ENCODE results near the gene NSRP1. TPM values are rescaled to one million over a fixed set of nuclear protein-coding genes. Genes with fewer than 3 reads are reported as not detected.
A peak's percentile ranks its signal among the peaks of the same experiment; 100 is the strongest.
"Not testable (repeated sequence)": the region's sequence is repeated elsewhere in the genome, so short reads cannot be mapped to it uniquely, and the experiment has no call there.

Gene NSRP1
- total and polyA plus RNA-seq, 3 experiments from 2014 or later = 26.8 to 38.4 (median 27.9) TPM

GRCh38 chr17:30087431-30087830 is 29.2 kb upstream of the NSRP1 start:
- H3K27ac ChIP-seq (ENCODE audit: low read depth, low read length); POLR2A ChIA-PET; H3K27ac Mint-ChIP-seq; H3K36me3 Mint-ChIP-seq; H3K4me3 Mint-ChIP-seq; H3K4me3 ChIP-seq (ENCODE audit: low read length); H3K36me3 ChIP-seq (ENCODE audit: insufficient read depth, low read length); H3K4me1 Mint-ChIP-seq; DNase-seq; H3K27me3 ChIP-seq (ENCODE audit: insufficient read depth, low read length, poor library complexity, severe bottlenecking); CTCF ChIA-PET; H3K9me3 Mint-ChIP-seq; H3K9me3 ChIP-seq (ENCODE audit: low read length); H3K4me1 ChIP-seq (ENCODE audit: insufficient read depth, low read length): not testable (repeated sequence)
- H3K27me3 Mint-ChIP-seq = peaks cover 16 to 38% of the 10 kb centered on the region in 2 donors

- peaks cover 6 to 9% (median 6%) of the 10 kb centered on the region in 3 donors for H3K4me1 Mint-ChIP-seq
- no peaks in the 10 kb centered on the region for H3K27me3 ChIP-seq (ENCODE audit: insufficient read depth, low read length, poor library complexity, severe bottlenecking)
- POLR2A ChIA-PET = no interaction called here
- H3K27ac Mint-ChIP-seq = no peak overlapping the region
- no peaks in the 10 kb centered on the region for H3K36me3 ChIP-seq (ENCODE audit: insufficient read depth, low read length)
- CTCF ChIA-PET = no interaction called here
- no peak overlapping the region for H3K4me3 ChIP-seq (ENCODE audit: low read length)
- H3K27me3 Mint-ChIP-seq = peaks cover 17 to 45% of the 10 kb centered on the region in 2 donors
- H3K9me3 Mint-ChIP-seq = peaks cover 0 to 2% (median 0%) of the 10 kb centered on the region in 5 donors
- no peak for DNase-seq
- no peaks in the 10 kb centered on the region for H3K36me3 Mint-ChIP-seq
- peaks cover 7% of the 10 kb centered on the region for H3K4me1 ChIP-seq (ENCODE audit: insufficient read depth, low read length)
- H3K4me3 Mint-ChIP-seq = no peak overlapping the region
- no peaks in the 10 kb centered on the region for H3K9me3 ChIP-seq (ENCODE audit: low read length)
- no peak overlapping the region for H3K27ac ChIP-seq (ENCODE audit: low read depth, low read length)
Observed at GRCh38 chr17:30091121-30091670, 25.4 kb upstream of the NSRP1 start.

DNA sequence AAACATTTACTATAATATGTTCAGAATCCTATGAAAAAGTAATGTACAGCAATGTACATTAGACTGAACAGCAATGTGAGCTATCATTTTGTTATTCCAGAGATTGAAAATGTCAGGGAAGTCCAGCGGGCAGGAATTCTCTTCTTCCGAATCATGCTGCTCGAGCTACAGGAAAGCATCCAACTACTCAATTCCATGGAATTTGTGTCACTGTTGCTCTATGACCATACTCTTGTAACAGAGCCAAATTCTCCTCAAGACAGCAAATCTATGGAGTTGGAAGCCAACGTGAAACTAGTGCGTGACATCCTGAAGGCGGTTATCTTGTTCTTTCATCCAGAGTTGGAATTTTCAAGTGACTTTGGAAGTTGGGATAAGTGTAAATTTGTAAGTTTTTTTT is 24.8 kb upstream of the NSRP1 start:
- H3K36me3 Mint-ChIP-seq = no peaks in the 10 kb centered on the region
- H3K27me3 Mint-ChIP-seq = peaks cover 17 to 40% of the 10 kb centered on the region in 2 donors
- no peak overlapping the region for H3K4me3 Mint-ChIP-seq

DNA sequence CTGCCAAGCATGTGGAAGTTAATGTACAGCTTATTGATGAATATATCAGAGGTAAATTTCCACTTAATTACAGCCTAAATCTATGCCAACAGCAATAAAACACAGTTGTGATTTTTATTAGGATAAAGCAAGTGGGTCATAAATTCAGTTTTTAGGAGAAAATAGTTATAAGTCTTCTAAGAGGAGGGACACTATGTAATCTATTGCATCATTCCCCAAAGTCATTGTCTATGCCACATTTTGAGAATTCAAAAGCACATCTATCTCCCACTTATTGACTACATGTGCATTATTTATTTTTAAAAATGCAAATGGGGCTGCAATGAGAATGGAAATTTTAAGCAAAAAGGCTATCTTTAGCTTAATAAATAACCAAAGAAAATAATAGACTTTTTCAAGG is 23.7 kb upstream of the NSRP1 start:
- Mint-ChIP-seq H3K27me3 (peaks cover 14 to 37% of the 10 kb centered on the region in 2 donors), H3K4me1 (peaks cover 6 to 9% (median 6%) of the 10 kb centered on the region in 3 donors), H3K4me3 (no peak overlapping the region), H3K27ac (no peak overlapping the region), H3K9me3 (no peaks in the 10 kb centered on the region), H3K36me3 (no peaks in the 10 kb centered on the region)
- Histone ChIP-seq H3K27ac (ENCODE audit: low read depth, low read length) (no peak overlapping the region), H3K4me1 (ENCODE audit: insufficient read depth, low read length) (peaks cover 7% of the 10 kb centered on the region), H3K36me3 (ENCODE audit: insufficient read depth, low read length) (no peaks in the 10 kb centered on the region), H3K27me3 (ENCODE audit: insufficient read depth, low read length, poor library complexity, severe bottlenecking) (no peaks in the 10 kb centered on the region), H3K4me3 (ENCODE audit: low read length) (no peak overlapping the region), H3K9me3 (ENCODE audit: low read length) (no peaks in the 10 kb centered on the region)
- CTCF ChIA-PET = interaction anchor here (0.6 to 4.1 kb wide), 15 partner anchors 9 to 454 kb away, joined by 3 to 39 read pairs (median 3); partner anchors contain the start of gene SSH2
- DNase-seq = no peak
- POLR2A ChIA-PET = no interaction called here

More for the DNA sequence above, 24.8 kb upstream of the NSRP1 start:
- peaks cover 7% of the 10 kb centered on the region for H3K4me1 ChIP-seq (ENCODE audit: insufficient read depth, low read length)
- peaks cover 0 to 2% (median 0%) of the 10 kb centered on the region in 5 donors for H3K9me3 Mint-ChIP-seq
- H3K36me3 ChIP-seq (ENCODE audit: insufficient read depth, low read length) = no peaks in the 10 kb centered on the region
- no peaks in the 10 kb centered on the region for H3K27me3 ChIP-seq (ENCODE audit: insufficient read depth, low read length, poor library complexity, severe bottlenecking)
- H3K4me1 Mint-ChIP-seq = peaks cover 6 to 9% (median 6%) of the 10 kb centered on the region in 3 donors
- ChIA-PET POLR2A (no interaction called here), CTCF (no interaction called here)
- H3K27ac ChIP-seq (ENCODE audit: low read depth, low read length) = no peak overlapping the region
- DNase-seq = no peak
- no peaks in the 10 kb centered on the region for H3K9me3 ChIP-seq (ENCODE audit: low read length)
- H3K4me3 ChIP-seq (ENCODE audit: low read length) = no peak overlapping the region
- no peak overlapping the region for H3K27ac Mint-ChIP-seq

- Histone ChIP-seq H3K27ac (ENCODE audit: low read depth, low read length) (no peak overlapping the region), H3K27me3 (ENCODE audit: insufficient read depth, low read length, poor library complexity, severe bottlenecking) (no peaks in the 10 kb centered on the region), H3K36me3 (ENCODE audit: insufficient read depth, low read length) (no peaks in the 10 kb centered on the region), H3K9me3 (ENCODE audit: low read length) (no peaks in the 10 kb centered on the region), H3K4me1 (ENCODE audit: insufficient read depth, low read length) (peaks cover 7% of the 10 kb centered on the region), H3K4me3 (ENCODE audit: low read length) (no peak overlapping the region)
- Mint-ChIP-seq H3K27me3 (peaks cover 14 to 39% of the 10 kb centered on the region in 2 donors), H3K27ac (no peak overlapping the region), H3K9me3 (no peaks in the 10 kb centered on the region), H3K36me3 (peaks cover 0 to under 1% (median 0%) of the 10 kb centered on the region in 3 donors), H3K4me1 (peaks cover 6 to 9% (median 6%) of the 10 kb centered on the region in 3 donors), H3K4me3 (peak overlapping the region in 1 of 7 donors; percentile 1)
- POLR2A ChIA-PET = no interaction called here
- CTCF ChIA-PET = interaction anchor here (0.6 to 4.1 kb wide), 18 partner anchors 10 to 454 kb away, joined by 3 to 39 read pairs (median 3); partner anchors contain the start of gene SSH2
- DNase-seq = peak; percentile 8 to 53 (median 42)
Observed at GRCh38 chr17:30093463-30094147, 23.0 kb upstream of the NSRP1 start.

DNA sequence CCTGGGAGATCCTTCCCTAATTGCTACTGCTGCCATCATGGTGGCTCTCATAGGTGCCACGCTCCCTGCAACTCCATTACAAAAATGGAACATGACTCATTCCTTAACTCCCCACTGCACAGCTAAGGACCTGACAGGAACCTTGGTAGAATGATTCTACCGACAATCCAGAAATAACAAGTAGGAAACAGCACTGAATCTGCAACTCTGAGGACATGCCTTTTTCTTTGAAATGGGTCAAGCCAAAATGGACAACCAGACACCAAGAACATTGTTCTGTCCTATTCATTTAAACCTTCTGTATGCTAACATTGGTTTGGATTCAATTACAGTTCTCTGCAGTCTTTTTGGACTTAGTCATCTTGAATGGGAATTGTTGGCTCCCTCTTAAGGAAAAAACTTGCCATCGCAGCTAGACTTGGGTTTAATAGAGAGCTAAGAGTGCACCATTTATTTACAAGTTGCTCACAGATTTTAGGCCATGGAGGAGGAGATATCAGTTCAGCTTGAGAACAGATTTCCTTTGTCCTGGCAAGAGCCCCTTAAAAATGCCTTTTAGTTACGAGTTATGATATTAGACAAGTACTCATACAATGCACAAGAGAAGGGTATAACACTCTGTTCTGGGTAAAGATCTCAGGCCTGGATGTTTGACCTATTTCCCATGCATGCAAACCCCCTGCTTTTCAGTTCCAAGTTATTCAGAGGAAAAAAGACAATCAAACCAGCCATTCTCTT is 20.9 kb upstream of the NSRP1 start:
- Mint-ChIP-seq H3K27me3 (peaks cover 6 to 27% of the 10 kb centered on the region in 2 donors), H3K4me1 (peaks cover 6 to 9% (median 6%) of the 10 kb centered on the region in 3 donors), H3K27ac (peak overlapping the region in 1 of 8 donors; percentile 9), H3K36me3 (peaks cover 0 to 3% (median 0%) of the 10 kb centered on the region in 3 donors), H3K4me3 (no peak overlapping the region), H3K9me3 (no peaks in the 10 kb centered on the region)
- no peaks in the 10 kb centered on the region for H3K36me3 ChIP-seq (ENCODE audit: insufficient read depth, low read length)
- ChIA-PET CTCF (interaction anchor here (0.8 to 4.1 kb wide), 3 partner anchors 9 to 244 kb away, joined by 3 to 39 read pairs (median 6); no protein-coding TSS in a partner anchor), POLR2A (no interaction called here)
- DNase-seq = no peak
- H3K4me3 ChIP-seq (ENCODE audit: low read length) = no peak overlapping the region
- peaks cover 7% of the 10 kb centered on the region for H3K4me1 ChIP-seq (ENCODE audit: insufficient read depth, low read length)
- no peaks in the 10 kb centered on the region for H3K27me3 ChIP-seq (ENCODE audit: insufficient read depth, low read length, poor library complexity, severe bottlenecking)
- no peaks in the 10 kb centered on the region for H3K9me3 ChIP-seq (ENCODE audit: low read length)
- no peak overlapping the region for H3K27ac ChIP-seq (ENCODE audit: low read depth, low read length)

DNA sequence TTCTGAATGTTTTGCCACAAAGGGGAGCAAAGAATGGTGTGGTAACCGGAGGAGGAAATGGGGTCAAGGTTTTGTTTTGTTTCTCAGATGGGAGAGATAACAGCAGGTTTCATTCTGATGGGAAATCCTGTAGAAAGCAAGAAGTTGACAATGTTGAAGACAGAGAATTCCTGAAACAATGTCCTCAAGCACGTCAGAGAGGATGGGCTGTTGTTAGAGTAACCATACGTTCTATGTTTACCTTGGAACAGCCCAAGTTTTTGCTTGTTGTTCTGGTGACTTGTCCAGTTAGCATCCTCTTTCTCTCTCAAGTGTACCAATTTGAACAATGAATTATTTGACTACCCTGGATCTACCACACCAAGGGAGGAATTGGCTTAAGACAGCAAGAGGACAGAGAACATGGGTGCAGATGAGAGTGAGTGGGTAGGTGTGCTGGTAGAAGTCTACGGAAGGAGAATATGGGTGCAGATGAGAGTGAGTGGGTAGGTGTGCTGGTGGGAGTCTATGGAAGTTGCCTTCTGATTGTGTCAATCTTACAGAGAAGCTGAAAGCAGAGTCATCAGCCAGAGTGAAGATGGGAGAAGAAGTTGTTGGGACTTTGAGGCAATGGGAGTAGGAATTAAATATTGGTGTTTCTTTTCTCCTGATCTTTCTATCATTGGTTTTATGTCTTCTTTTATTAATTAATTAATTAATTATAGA is 14.8 kb upstream of the NSRP1 start:
- ChIA-PET CTCF (interaction anchor here (1.9 kb wide), 1 partner anchor 23 kb away, joined by 5 read pairs; no protein-coding TSS in a partner anchor), POLR2A (no interaction called here)
- no peaks in the 10 kb centered on the region for H3K36me3 ChIP-seq (ENCODE audit: insufficient read depth, low read length)
- no peak overlapping the region for H3K4me3 ChIP-seq (ENCODE audit: low read length)
- no peak overlapping the region for H3K4me3 Mint-ChIP-seq
- no peak overlapping the region for H3K27ac ChIP-seq (ENCODE audit: low read depth, low read length)
- H3K36me3 Mint-ChIP-seq = peaks cover 0 to 3% (median 0%) of the 10 kb centered on the region in 3 donors
- no peaks in the 10 kb centered on the region for H3K9me3 ChIP-seq (ENCODE audit: low read length)
- H3K4me1 Mint-ChIP-seq = peaks cover 6 to 10% (median 6%) of the 10 kb centered on the region in 3 donors
- peaks cover 4 to 9% of the 10 kb centered on the region in 2 donors for H3K27me3 Mint-ChIP-seq
- H3K27ac Mint-ChIP-seq = no peak overlapping the region
- DNase-seq = no peak
- no peaks in the 10 kb centered on the region for H3K27me3 ChIP-seq (ENCODE audit: insufficient read depth, low read length, poor library complexity, severe bottlenecking)
- no peaks in the 10 kb centered on the region for H3K9me3 Mint-ChIP-seq
- H3K4me1 ChIP-seq (ENCODE audit: insufficient read depth, low read length) = peaks cover 10% of the 10 kb centered on the region
